ENCODE measurements around the gene CHRND. TPM values are rescaled to one million over a fixed set of nuclear protein-coding genes. Genes with fewer than 3 reads are reported as not detected.

The CHRND gene
- total and polyA plus RNA-seq, 4 donors: not detected

DNA sequence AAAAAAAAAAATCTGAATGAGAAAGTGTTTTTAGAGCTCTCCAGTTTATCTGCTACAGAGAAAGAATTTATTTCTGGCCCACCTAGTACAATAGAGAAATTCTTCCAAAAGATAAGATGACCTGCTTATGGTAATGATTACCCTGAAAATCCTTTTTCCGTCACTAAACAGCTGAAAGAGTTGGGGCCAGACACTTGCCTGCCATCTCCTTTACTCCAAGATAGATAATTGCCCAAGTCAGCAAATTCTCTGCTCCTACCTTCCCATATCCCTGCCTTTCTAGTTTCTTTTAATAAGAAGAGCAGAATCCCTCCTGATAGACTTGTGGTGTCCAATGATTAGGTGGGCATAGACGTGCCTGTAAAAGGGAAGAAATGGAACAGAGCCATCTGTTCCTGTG, 52.7 kb downstream of the CHRND start:
- H3K27ac ChIP-seq (ENCODE audit: low read depth in 1 of 2, low read length in 2 of 2): no peak overlapping the region
- TF ChIP-seq JUND (IDR thresholded peaks at IDR 0.05) (no peak), HNF4A (conservative IDR thresholded peaks at IDR 0.05) (no peak), FOXA1 (IDR thresholded peaks at IDR 0.05) (no peak), FOXA2 (IDR thresholded peaks at IDR 0.05) (no peak), GABPA (IDR thresholded peaks at IDR 0.05 in 1 of 2, conservative IDR thresholded peaks at IDR 0.05 in 1 of 2) (no peak), NR2F2 (IDR thresholded peaks at IDR 0.05) (no peak), EGR1 (IDR thresholded peaks at IDR 0.05; ENCODE audit: low read depth in 2 of 2) (no peak), YY1 (IDR thresholded peaks at IDR 0.05) (no peak), HNF4G (IDR thresholded peaks at IDR 0.05) (no peak), RAD21 (IDR thresholded peaks at IDR 0.05) (no peak), RXRA (IDR thresholded peaks at IDR 0.05) (no peak), SP1 (IDR thresholded peaks at IDR 0.05) (no peak), TAF1 (conservative IDR thresholded peaks at IDR 0.05) (no peak)
- TF ChIP-seq, protein P1, sequence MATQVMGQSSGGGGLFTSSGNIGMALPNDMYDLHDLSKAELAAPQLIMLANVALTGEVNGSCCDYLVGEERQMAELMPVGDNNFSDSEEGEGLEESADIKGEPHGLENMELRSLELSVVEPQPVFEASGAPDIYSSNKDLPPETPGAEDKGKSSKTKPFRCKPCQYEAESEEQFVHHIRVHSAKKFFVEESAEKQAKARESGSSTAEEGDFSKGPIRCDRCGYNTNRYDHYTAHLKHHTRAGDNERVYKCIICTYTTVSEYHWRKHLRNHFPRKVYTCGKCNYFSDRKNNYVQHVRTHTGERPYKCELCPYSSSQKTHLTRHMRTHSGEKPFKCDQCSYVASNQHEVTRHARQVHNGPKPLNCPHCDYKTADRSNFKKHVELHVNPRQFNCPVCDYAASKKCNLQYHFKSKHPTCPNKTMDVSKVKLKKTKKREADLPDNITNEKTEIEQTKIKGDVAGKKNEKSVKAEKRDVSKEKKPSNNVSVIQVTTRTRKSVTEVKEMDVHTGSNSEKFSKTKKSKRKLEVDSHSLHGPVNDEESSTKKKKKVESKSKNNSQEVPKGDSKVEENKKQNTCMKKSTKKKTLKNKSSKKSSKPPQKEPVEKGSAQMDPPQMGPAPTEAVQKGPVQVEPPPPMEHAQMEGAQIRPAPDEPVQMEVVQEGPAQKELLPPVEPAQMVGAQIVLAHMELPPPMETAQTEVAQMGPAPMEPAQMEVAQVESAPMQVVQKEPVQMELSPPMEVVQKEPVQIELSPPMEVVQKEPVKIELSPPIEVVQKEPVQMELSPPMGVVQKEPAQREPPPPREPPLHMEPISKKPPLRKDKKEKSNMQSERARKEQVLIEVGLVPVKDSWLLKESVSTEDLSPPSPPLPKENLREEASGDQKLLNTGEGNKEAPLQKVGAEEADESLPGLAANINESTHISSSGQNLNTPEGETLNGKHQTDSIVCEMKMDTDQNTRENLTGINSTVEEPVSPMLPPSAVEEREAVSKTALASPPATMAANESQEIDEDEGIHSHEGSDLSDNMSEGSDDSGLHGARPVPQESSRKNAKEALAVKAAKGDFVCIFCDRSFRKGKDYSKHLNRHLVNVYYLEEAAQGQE (IDR thresholded peaks at IDR 0.05): no peak
- TF ChIP-seq, protein P2, sequence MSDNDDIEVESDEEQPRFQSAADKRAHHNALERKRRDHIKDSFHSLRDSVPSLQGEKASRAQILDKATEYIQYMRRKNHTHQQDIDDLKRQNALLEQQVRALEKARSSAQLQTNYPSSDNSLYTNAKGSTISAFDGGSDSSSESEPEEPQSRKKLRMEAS (IDR thresholded peaks at IDR 0.05): no peak
- TF ChIP-seq, protein P3, sequence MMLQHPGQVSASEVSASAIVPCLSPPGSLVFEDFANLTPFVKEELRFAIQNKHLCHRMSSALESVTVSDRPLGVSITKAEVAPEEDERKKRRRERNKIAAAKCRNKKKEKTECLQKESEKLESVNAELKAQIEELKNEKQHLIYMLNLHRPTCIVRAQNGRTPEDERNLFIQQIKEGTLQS (IDR thresholded peaks at IDR 0.05): no peak
- TF ChIP-seq, protein P4, sequence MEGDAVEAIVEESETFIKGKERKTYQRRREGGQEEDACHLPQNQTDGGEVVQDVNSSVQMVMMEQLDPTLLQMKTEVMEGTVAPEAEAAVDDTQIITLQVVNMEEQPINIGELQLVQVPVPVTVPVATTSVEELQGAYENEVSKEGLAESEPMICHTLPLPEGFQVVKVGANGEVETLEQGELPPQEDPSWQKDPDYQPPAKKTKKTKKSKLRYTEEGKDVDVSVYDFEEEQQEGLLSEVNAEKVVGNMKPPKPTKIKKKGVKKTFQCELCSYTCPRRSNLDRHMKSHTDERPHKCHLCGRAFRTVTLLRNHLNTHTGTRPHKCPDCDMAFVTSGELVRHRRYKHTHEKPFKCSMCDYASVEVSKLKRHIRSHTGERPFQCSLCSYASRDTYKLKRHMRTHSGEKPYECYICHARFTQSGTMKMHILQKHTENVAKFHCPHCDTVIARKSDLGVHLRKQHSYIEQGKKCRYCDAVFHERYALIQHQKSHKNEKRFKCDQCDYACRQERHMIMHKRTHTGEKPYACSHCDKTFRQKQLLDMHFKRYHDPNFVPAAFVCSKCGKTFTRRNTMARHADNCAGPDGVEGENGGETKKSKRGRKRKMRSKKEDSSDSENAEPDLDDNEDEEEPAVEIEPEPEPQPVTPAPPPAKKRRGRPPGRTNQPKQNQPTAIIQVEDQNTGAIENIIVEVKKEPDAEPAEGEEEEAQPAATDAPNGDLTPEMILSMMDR (IDR thresholded peaks at IDR 0.05; ENCODE audit: low read depth, low read length, missing input control): no peak
- TF ChIP-seq, protein P5, sequence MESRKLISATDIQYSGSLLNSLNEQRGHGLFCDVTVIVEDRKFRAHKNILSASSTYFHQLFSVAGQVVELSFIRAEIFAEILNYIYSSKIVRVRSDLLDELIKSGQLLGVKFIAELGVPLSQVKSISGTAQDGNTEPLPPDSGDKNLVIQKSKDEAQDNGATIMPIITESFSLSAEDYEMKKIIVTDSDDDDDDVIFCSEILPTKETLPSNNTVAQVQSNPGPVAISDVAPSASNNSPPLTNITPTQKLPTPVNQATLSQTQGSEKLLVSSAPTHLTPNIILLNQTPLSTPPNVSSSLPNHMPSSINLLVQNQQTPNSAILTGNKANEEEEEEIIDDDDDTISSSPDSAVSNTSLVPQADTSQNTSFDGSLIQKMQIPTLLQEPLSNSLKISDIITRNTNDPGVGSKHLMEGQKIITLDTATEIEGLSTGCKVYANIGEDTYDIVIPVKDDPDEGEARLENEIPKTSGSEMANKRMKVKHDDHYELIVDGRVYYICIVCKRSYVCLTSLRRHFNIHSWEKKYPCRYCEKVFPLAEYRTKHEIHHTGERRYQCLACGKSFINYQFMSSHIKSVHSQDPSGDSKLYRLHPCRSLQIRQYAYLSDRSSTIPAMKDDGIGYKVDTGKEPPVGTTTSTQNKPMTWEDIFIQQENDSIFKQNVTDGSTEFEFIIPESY (IDR thresholded peaks at IDR 0.05): no peak
- no peaks in the 10 kb centered on the region for H3K27me3 ChIP-seq (ENCODE audit: control insufficient read depth in 4 of 4, insufficient read depth in 4 of 4, low read length in 3 of 4)
- WGBS: 67% methylated on average over 2 of the region's 2 CpGs
- no peak for DNase-seq (ENCODE audit: low spot score)
- H3K36me3 ChIP-seq (ENCODE audit: control insufficient read depth in 4 of 4, insufficient read depth in 3 of 4, low read depth in 1 of 4, low read length in 3 of 4): peaks cover 0 to 7% (median 4%) of the 10 kb centered on the region in 4 donors
- no peak overlapping the region for H3K9ac ChIP-seq (ENCODE audit: low read depth in 1 of 2, low read length in 2 of 2)
- H3K4me1 ChIP-seq (ENCODE audit: control insufficient read depth in 4 of 4, insufficient read depth in 4 of 4, low read length in 3 of 4): peaks cover 7 to 58% (median 43%) of the 10 kb centered on the region in 4 donors
- H3K9me3 ChIP-seq (ENCODE audit: control insufficient read depth in 4 of 4, low read length in 3 of 4): no peaks in the 10 kb centered on the region
- H3K4me3 ChIP-seq (ENCODE audit: low read depth in 1 of 3, low read length in 3 of 3): no peak overlapping the region

Data from liver (tissue), 9 donors.